Epithelial cell of esophagus (primary cell): ENCODE results near the gene FGFR2.

Source experiments
- DNase-seq: peaks from one replicate; pipeline ENCODE4 v3.0.0; 2010; ENCODE audit warnings: low read depth
- H3K4me3 ChIP-seq: 2 replicates; pipeline ENCODE4 v1.5.1; 2011; ENCODE audit warnings: mild to moderate bottlenecking, low read length, control low read depth
- TF ChIP-seq, protein P1 (sequence below): IDR thresholded peaks from 2 replicates; pipeline ENCODE4 v1.5.1; 2011; ENCODE audit warnings: low read depth, mild to moderate bottlenecking, low read length, control low read depth, inconsistent platforms; ENCODE audit not compliant: insufficient read depth; ENCODE audit errors: missing control alignments

FGFR2 gene

DNA sequence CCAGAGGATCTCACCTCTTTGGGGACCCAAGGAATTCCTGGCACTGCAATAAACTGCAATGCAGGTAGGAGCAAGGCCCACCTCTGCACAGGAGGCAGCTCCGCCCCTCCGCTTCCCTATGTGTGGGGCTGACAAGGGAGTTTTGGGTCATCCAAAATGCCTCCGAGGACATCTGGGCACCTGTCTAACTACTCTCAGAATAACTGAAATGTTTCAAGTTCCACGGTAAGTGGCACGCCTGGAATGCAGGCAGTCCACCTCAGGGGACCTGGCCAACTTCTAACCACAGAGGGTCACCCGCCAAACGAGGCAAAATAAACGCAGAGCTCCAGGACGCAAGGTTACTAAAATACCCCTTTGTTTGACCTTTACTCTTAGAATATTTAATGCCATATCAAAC, 102.5 kb downstream of the FGFR2 start:
- H3K4me3 ChIP-seq, result no peak overlapping the region
- TF ChIP-seq, protein P1, sequence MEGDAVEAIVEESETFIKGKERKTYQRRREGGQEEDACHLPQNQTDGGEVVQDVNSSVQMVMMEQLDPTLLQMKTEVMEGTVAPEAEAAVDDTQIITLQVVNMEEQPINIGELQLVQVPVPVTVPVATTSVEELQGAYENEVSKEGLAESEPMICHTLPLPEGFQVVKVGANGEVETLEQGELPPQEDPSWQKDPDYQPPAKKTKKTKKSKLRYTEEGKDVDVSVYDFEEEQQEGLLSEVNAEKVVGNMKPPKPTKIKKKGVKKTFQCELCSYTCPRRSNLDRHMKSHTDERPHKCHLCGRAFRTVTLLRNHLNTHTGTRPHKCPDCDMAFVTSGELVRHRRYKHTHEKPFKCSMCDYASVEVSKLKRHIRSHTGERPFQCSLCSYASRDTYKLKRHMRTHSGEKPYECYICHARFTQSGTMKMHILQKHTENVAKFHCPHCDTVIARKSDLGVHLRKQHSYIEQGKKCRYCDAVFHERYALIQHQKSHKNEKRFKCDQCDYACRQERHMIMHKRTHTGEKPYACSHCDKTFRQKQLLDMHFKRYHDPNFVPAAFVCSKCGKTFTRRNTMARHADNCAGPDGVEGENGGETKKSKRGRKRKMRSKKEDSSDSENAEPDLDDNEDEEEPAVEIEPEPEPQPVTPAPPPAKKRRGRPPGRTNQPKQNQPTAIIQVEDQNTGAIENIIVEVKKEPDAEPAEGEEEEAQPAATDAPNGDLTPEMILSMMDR, result no peak
- no peak for DNase-seq

DNA sequence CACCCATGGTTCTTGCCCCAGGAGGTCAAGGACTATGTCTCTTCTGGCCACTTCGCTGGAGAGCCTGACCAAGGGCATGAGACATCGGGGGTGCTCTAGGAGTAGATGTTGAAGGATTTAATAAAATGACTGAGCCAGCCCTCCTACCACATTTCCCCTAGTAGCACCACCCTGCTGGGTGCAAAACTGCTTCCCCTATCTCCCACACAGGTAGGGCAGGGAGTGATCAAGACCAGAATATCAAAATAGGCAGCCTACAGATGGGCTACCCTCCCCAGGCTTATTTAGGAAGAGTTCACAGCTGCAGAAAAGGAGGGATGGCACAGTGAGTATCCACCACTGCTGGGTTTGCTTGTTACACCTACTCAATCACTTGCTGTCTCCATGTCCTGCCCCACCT, 103.9 kb downstream of the FGFR2 start:
- TF ChIP-seq, protein P1, result no peak
- H3K4me3 ChIP-seq, result no peak overlapping the region
- no peak for DNase-seq

DNA sequence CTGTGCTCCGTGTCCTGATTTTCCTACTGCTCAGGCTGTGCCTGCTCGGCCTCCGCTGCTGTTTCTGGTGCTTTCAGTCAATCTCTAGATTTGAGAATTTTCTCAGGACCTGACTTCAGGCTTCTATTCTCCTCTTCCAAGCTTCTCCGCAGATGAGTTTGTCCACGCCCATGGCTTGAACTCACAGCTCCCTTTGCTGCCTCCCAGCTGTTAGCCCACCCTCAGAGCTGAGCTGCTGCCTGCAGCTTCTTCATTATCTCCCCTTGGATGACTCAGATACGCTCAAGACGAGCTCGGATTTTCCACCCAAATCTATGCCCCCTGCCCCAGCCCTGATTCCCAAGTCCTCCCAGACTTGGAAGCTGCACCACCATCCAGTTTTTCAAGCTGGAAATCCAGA, 104.7 kb downstream of the FGFR2 start:
- TF ChIP-seq, protein P1, result no peak

DNA sequence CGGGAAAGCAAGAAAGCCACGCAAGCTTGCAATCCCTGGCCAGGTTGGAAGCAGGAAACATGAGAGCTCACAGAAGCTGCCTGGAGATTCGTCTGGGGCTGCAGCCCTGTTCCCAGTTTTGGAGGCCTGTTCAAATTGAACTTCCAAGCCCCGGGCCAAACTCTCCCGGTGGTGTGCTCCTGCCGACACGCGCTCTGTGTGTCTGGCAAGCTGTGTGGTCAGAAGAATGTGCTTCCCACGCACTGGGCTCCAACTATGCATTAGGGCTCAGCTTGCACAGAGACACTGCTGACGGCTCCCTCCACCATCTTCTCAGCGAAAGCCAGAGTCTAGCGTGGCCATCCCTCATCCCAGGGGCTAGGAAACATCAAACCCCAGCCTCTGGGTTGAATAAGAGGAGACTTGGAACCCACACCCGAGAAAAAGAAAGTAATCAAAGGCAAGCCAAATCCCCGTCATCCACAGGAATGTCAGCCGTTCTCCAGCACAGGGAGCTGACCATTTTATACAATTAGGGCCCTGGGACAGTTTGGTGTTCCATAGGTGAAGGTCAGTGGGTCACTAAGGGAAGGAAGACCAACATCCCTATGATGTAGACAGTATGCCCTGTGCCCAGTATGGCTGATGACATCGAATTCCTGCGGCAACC, 107.2 kb downstream of the FGFR2 start:
- TF ChIP-seq, protein P1, result no peak
- no peak for DNase-seq
- H3K4me3 ChIP-seq, result no peak overlapping the region

More for the DNA sequence above, 104.7 kb downstream of the FGFR2 start:
- H3K4me3 ChIP-seq, result no peak overlapping the region
- no peak for DNase-seq

DNA sequence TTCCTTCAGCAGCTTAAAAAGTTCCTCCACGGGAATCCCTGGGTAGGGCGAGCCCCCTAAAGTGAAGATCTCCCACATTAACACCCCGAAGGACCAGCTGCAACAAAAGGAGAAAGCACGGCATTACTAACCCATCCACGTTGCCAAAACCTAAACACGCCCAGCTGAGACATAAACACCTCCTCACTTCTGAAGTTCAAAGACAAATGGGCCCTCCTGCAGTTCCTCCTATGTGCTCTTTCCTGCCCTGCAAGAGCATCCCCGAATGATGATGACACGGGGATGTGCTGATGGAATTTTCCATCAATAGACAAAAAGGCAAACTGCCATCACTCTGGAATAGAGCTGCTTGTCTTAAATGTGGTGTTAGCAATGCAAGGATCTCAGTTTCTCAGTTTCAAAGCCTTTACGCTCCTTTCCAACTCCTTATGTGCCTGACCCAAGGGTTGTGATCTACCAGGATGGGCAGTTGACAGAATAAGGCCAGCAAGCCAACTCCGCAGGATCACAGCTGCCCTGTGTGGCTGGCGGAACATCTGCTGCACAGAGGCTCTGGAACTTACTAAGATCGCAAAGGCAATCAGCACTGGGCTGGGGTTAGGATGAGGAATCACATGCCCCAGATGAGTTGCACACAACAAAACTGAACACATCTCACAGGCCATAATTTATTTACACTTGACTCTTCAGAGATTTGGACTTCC, 112.7 kb downstream of the FGFR2 start:
- TF ChIP-seq, protein P1, result no peak
- no peak overlapping the region for H3K4me3 ChIP-seq
- DNase-seq, result no peak

DNA sequence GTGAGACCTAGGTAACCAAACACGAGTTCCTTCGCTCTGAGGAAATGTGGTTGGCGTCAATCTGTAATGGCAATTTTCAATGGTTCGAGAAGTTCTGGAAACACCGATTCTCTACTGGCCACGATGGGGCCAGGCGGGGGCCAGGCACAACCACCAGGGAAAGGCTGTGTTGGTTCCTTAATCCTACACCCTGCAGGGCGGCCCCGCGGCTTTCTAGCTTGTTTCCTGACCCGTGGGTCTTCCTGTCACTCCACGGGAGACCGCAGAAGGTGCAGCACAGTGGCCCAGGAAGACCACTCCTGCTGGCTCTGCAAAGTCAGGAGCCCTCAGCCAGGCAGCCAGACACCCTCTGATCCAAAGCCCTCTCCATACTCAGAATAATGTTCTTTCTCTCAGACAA, 113.4 kb downstream of the FGFR2 start:
- TF ChIP-seq, protein P1, result no peak
- H3K4me3 ChIP-seq, result no peak overlapping the region
- no peak for DNase-seq
